ENCODE data around the gene TAS1R3. TPM values are rescaled to one million over a fixed set of nuclear protein-coding genes. Genes with fewer than 3 reads are reported as not detected.

Gene TAS1R3
- total and polyA plus RNA-seq, 2 of the 4 experiments (the other 2 are of a cell fraction) = under 0.01 to 0.05 TPM

GRCh38 chr1:1322952-1323351 is 8.1 kb upstream of the TAS1R3 start (continued):
- TF ChIP-seq MAFK (IDR thresholded peaks at IDR 0.05; ENCODE audit: low read depth, low read length) = no peak

- intact Hi-C loops (cut with micrococcal nuclease) = no loop called here
- no peak for DNase-seq
- H3K9me1 ChIP-seq (ENCODE audit: insufficient read depth, low read length) = peaks cover 2% of the 10 kb centered on the region
- peaks cover 9% of the 10 kb centered on the region; the same call in 1 of the 2 replicates for H3K4me1 ChIP-seq (ENCODE audit: control insufficient read depth, insufficient read depth, low read length)
- peak overlapping the region; percentile 70 for H3K4ac ChIP-seq (ENCODE audit: low read depth, low read length)
- H2BK5ac ChIP-seq (ENCODE audit: low read depth, low read length, poor library complexity, severe bottlenecking) = peak overlapping the region; percentile 69
- H2AFZ ChIP-seq (replicated peaks; ENCODE audit: low read length, poor library complexity) = peak overlapping the region; percentile 96
- no peak overlapping the region for H3K18ac ChIP-seq (ENCODE audit: low read depth, low read length)
- no peaks in the 10 kb centered on the region for H3K27me3 ChIP-seq (ENCODE audit: control insufficient read depth, insufficient read depth, low read length)
- in situ Hi-C loops (cut with MboI; ENCODE audit: low sequenced_read_pairs) = no loop called here
- peak overlapping the region; percentile 90 for H3K9ac ChIP-seq (ENCODE audit: low read depth, low read length)
- no peaks in the 10 kb centered on the region for H3K9me3 ChIP-seq (ENCODE audit: control insufficient read depth, insufficient read depth, low read length)
- no peak overlapping the region for H3K56ac ChIP-seq (ENCODE audit: extremely low read depth, insufficient read depth, low read length)
- BruUV-seq (replicated peaks) = no TSS peak
- 0% methylated on average over 18 of the region's 41 CpGs; no CpG with 5 or more reads in 1 of the 2 experiments for WGBS, 2 experiments (ENCODE audit: extremely low coverage in 2 of 2, insufficient read length in 1 of 2)
- H4K91ac ChIP-seq (ENCODE audit: insufficient read depth, low read depth, low read length) = peak overlapping the region; percentile 75; the same call in 1 of the 2 replicates
- peak overlapping the region; percentile 96 for H2AK9ac ChIP-seq (replicated peaks; ENCODE audit: low read depth, low read length, poor library complexity)
- H4K8ac ChIP-seq (ENCODE audit: low read depth in 2 of 2, low read length in 2 of 2) = peak overlapping the region; percentile 74 to 88; a peak in 3 of 4 replicates
- ATAC-seq (ENCODE audit: low read depth) = peak; percentile 43; the same call in 1 of the 2 replicates
- H4K20me1 ChIP-seq (ENCODE audit: insufficient read depth, low read length) = peaks cover 53% of the 10 kb centered on the region
- H3K36me3 ChIP-seq (ENCODE audit: control insufficient read depth, insufficient read depth, low read length) = peaks cover 20% of the 10 kb centered on the region
- H2BK20ac ChIP-seq (ENCODE audit: low read depth, low read length) = no peak overlapping the region
- H4K5ac ChIP-seq (ENCODE audit: low read depth, low read length) = peak overlapping the region; percentile 42; the same call in 1 of the 2 replicates
- CTCF ChIA-PET = no interaction called here
- peak overlapping the region; percentile 45; the same call in 1 of the 2 replicates for H3K14ac ChIP-seq (replicated peaks; ENCODE audit: low read depth, low read length)
- H3K79me1 ChIP-seq (ENCODE audit: low read depth in 1 of 2, low read length in 2 of 2) = peaks cover 0 to 59% of the 10 kb centered on the region in 2 experiments
- peak overlapping the region; percentile 55; the same call in 1 of the 2 replicates for H3K4me2 ChIP-seq (ENCODE audit: low read depth, low read length)
- H3K27ac ChIP-seq (ENCODE audit: insufficient read depth, low read length) = peak overlapping the region; percentile 75
- peak overlapping the region; percentile 99 for H3K4me3 ChIP-seq (ENCODE audit: insufficient read depth, low read depth, low read length)
- no peak for TF ChIP-seq SMC3 (IDR thresholded peaks at IDR 0.05; ENCODE audit: low read depth, low read length)
- no peak for TF ChIP-seq CHD1 (IDR thresholded peaks at IDR 0.05; ENCODE audit: low read depth, low read length)
- TF ChIP-seq, protein P1, sequence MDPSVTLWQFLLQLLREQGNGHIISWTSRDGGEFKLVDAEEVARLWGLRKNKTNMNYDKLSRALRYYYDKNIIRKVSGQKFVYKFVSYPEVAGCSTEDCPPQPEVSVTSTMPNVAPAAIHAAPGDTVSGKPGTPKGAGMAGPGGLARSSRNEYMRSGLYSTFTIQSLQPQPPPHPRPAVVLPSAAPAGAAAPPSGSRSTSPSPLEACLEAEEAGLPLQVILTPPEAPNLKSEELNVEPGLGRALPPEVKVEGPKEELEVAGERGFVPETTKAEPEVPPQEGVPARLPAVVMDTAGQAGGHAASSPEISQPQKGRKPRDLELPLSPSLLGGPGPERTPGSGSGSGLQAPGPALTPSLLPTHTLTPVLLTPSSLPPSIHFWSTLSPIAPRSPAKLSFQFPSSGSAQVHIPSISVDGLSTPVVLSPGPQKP (IDR thresholded peaks at IDR 0.05; ENCODE audit: borderline replicate concordance, low read depth, low read length) = no peak
- no peak for TF ChIP-seq POLR2A (IDR thresholded peaks at IDR 0.05; ENCODE audit: low read depth, low read length)
- no peak for TF ChIP-seq MAZ (IDR thresholded peaks at IDR 0.05; ENCODE audit: borderline replicate concordance, low read depth, low read length)
- TF ChIP-seq MAFK (IDR thresholded peaks at IDR 0.05; ENCODE audit: low read depth, low read length) = no peak
- no peak for TF ChIP-seq NFE2L2 (IDR thresholded peaks at IDR 0.05; ENCODE audit: low read depth, low read length)
- TF ChIP-seq CEBPB (IDR thresholded peaks at IDR 0.05; ENCODE audit: low read depth, low read length) = no peak
- TF ChIP-seq MXI1 (IDR thresholded peaks at IDR 0.05; ENCODE audit: borderline replicate concordance, low read depth, low read length) = no peak
- no peak for TF ChIP-seq RAD21 (IDR thresholded peaks at IDR 0.05; ENCODE audit: low read length)
- TF ChIP-seq, protein P2, sequence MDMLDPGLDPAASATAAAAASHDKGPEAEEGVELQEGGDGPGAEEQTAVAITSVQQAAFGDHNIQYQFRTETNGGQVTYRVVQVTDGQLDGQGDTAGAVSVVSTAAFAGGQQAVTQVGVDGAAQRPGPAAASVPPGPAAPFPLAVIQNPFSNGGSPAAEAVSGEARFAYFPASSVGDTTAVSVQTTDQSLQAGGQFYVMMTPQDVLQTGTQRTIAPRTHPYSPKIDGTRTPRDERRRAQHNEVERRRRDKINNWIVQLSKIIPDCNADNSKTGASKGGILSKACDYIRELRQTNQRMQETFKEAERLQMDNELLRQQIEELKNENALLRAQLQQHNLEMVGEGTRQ (IDR thresholded peaks at IDR 0.05; ENCODE audit: low read depth, low read length) = no peak
- no peak for TF ChIP-seq RFX5 (IDR thresholded peaks at IDR 0.05; ENCODE audit: low read depth, low read length)
- TF ChIP-seq RCOR1 (IDR thresholded peaks at IDR 0.05; ENCODE audit: insufficient replicate concordance, low read length) = no peak
- H2BK15ac ChIP-seq (ENCODE audit: low read depth, low read length) = no peak overlapping the region
- dilution Hi-C loops (cut with HindIII; ENCODE audit: low sequenced_read_pairs, unreplicated experiment) = no loop called here
- POLR2A ChIA-PET (ENCODE audit: unreplicated experiment) = no interaction called here
- peak overlapping the region; percentile 82 for H2AK5ac ChIP-seq (ENCODE audit: low read depth, low read length)
- no peak overlapping the region for H2BK120ac ChIP-seq (ENCODE audit: low read depth, low read length)
- H3K23ac ChIP-seq (ENCODE audit: low read depth, low read length) = peak overlapping the region; percentile 51; the same call in 1 of the 2 replicates
Observed at GRCh38 chr1:1324084-1324523, 7.0 kb upstream of the TAS1R3 start.
